HG03159 (cell line): ENCODE measurements around the gene ESYT2.

ENCODE experiments used
- ATAC-seq: cut with Tn5 transposase; IDR thresholded peaks from one replicate; pipeline ENCODE4 v1.9.1; 2021; ENCODE audit warnings: mild to moderate bottlenecking, moderate library complexity; ENCODE audit not compliant: unreplicated experiment

ESYT2 gene

DNA sequence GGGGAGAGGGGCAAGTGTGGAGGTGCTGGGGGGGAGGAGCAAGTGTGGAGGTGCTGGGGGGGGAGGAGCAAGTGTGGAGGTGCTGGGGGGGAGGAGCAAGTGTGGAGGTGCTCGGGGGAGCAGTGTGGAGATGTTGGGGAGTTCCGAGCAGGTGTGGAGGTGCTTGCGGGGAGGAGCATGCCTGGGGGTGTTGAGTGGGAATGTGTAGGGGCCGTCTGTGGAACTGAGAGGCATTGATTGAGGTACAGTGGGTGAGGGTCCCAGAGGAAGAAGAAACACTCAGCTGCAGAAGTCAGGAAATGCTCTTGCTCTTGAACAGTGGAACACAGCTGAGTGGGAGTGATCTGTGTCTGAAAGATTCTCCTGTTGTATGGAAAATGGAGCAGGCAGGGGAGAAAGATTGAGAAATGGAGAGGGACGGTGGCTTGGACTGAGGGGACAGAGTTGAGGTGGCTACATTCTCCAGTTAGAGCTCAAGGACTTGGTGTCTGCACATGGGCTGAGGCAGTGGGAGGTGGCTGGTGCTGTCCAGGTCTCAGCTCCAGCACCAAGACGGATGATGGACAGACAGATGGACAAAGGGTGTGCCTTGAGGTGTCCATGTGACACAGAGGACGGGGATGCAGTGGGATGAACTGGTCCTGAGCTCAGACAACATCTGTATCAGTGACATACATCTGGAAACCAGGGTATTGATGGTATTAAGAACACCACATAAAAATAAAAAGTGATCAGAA is 99.5 kb downstream of the ESYT2 start:
- ATAC-seq: no peak

DNA sequence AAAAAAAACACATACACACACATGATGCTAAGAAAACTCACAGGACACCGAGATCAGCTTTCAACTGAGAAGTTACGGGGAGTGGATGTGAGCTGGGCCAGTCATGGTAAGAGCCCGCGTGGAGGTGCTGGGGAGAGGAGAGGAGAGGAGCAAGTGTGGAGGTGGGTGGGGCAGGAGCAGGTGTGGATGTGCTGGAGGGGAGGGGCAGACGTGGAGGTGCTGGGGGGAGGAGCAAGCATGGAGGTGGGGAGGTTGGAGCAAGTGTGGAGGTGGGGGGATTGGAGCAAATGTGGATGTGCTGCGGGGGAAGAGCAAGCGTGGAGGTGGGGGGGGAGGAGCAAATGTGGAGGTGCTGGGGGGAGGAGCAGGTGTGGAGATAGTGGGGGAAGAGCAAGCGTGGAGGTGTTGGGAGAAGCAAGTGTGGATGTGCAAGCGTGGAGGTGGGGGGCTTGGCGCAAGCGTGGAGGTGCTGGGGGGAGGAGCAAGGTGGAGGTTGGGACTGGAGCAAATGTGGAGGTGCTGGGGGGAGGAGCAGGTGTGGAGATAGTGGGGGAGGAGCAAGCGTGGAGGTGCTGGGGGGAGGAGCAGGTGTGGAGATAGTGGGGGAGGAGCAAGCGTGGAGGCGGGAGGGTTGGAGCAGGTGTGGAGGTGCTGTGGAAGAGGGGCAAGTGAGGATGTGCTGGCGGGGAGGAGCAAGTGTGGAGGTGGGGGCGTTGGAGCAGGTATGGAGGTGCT is 100.2 kb downstream of the ESYT2 start:
- ATAC-seq: no peak

DNA sequence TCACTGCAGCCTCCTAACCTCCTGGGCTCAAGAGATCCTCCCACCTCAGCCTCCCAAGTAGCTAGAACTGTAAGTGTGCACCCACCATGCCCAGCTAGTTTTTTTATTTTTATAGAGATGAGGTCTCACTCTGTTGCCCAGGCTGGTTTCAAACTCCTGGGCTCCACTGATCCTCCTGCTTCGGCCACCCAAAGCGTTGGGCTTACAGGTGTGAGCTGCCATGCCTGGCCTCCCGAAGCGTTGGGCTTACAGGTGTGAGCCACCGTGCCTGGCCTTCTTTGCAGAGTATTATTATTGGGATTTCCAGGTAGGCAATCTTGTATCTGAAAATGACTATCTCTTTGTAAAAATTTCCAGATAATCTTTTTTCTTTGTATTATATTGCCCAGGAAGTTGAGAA is 101.6 kb downstream of the ESYT2 start:
- ATAC-seq: no peak

DNA sequence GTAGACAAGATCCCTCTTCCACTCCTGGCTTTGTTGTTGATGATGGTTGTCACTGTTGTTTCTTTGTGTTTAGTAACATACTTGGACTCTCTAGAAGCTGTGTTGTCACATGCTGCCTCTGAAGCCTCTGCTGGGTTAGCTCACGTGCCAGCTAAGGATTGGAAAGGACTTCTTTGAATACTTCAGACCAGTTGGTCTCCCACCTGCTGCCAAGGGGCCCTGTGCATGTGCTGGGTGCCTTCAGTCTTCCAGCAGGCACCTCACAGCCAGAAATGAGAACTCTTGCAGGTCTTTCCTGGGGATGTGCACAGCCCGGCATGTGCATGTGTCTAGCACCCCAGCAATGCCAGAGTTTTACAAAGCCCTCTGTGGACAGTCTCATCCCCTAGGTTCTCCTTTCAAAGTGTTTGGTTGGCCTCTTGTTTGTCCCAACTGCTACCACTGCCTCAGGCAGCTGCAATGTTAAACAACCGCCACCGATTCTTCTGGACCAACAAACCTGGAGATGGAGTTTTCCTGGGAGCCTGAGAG is 103.0 kb downstream of the ESYT2 start:
- ATAC-seq: no peak

DNA sequence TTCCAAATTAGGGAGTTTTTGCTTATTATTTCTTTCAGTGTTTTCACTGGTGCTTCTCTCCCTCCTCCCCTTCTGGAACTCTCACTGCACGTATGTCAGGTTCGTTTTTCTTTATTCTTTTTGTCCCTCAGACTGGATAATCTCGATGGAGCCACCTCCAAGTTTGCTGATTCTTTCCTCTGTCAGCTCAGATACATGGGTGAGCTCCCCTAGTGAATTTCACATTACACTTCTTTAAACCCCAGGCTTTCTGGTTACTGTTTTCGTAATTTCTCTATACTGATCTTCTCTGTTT is 103.9 kb downstream of the ESYT2 start:
- no peak for ATAC-seq

DNA sequence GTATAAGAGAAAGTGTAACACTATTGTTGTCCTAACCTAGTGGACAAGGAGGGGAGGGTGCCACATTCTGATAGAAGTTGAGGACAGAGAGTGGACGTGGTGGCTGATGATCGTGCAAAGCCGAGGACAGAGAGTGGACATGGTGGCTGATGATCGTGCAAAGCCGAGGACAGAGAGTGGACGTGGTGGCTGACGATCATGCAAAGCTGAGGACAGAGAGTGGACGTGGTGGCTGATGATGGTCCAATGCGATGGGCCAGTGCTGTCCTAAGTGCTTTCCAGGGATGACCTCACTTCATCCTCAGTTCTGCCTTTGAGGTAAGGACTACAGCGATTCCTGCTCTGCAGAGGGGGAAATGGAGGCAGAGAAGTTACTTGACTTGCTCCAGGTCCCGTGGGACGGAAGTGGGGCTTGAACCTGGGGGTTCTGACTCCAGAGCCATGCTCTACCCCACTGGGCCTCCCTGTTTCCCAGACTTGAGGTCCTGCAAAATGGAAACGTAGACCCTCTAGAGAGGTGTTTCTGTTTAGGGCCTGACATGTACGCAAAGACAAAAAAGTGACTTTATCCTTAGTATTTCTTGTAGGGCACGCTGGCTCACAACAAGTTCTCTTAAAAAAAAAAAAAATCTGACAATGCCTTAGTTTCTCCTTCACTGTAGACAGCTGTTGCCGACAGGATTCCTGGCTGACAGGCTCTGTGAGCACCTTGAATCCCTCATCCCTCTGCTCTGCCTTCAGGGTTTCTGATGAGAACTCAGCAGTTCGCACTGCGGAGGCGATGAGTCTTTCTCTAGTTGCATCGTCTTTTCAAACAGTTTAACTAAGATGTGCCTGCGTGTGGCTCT is 104.4 kb downstream of the ESYT2 start:
- ATAC-seq: no peak

DNA sequence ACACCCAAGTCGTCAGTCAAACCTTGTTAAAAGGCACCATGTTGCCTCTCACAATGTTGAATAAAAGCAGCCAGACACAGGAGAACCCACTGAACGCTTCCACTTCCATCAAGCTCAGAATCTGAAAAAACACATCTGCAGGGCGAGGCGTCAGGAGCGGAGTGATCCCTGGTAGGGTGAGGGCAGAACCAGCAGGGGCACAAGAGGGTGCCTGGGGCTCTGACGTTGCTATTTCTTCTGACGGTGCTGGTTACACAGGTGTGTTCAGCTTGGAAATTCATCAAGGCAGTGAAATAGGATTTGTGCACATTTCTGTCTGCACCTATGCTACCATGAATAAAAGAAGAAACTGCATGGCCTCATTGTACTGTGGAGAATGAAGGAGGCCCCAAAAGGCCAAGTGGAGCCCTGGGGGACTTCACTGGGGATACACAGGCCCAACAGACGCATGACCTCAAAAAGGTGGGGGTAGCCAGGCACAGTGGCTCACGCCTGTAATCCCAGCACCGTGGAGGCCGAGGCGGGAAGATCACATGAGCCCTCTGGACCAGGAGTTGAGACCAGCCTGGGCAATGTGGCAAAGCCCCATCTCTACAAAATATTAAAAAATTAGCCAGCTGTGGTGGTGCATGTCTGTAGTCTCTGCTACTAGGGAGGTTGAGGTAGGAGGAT is 105.5 kb downstream of the ESYT2 start:
- no peak for ATAC-seq

DNA sequence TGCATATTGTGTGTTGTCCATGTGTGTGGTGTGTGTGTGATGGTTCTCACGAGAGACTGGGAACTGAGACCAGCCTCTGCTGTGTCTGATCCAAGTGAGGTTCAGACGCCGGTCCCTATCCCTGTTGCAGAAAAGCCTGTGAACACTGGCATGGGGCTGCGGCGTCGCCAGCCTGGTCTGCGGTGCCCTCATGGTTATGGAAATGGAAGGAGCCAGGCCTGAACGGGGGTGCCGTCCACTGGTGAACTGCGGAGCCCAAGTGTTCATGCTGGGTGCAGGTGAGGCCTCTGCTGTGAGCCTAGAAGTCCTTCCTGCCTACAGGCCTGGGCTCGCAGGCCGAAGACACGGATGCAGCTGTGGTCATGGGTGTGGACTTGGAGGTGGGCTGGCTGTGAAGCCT is 106.0 kb downstream of the ESYT2 start:
- ATAC-seq: no peak

DNA sequence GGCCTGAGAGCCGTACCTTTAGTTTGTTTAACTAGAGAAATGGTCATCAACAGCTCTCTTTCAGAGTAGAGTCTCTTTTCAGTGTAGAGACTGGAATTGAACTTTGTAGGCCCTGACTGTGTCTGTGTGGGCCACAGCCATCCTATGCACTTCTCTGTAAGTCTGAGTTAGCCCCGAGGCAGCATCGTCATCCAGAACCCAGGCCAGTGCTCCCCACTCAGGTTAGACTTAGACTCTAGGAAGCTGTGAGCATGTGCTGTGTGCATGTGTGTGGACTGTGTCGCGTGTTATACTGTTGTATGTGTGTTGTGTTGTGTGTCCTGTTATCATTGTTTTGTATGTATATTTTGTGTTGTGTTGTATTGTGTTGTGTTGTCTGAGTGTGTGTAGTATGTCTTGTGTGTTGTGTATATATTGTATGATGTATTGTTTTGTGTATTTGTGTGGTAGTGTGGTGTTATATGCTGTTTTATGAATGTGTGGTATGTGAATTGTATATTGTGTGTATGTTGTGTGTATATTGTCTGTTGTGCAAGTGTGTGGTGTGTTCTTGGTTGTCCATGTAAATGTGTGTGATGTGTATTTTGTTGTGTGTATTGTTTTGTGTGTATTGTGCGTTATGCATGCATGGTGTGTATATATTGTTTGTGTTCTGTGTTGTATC is 106.6 kb downstream of the ESYT2 start:
- ATAC-seq: no peak

DNA sequence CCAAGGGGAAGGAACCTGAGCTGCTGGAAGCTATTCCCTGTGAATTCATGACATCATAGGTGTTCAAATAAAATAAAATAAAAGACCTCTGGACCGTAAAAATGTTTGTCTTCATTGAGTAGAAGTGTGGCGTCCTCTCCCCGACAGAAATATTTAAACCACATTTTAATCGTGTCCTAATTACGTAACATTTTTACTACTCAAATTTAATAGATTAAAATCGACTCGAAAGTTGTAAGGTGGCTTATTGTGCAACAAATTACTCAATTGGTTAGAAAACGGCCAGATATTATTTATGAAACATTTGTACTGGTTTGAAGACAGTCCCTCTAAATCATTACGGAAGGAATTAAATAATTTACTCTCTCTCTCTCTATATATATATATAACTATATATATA is 109.2 kb downstream of the ESYT2 start:
- ATAC-seq: no peak

DNA sequence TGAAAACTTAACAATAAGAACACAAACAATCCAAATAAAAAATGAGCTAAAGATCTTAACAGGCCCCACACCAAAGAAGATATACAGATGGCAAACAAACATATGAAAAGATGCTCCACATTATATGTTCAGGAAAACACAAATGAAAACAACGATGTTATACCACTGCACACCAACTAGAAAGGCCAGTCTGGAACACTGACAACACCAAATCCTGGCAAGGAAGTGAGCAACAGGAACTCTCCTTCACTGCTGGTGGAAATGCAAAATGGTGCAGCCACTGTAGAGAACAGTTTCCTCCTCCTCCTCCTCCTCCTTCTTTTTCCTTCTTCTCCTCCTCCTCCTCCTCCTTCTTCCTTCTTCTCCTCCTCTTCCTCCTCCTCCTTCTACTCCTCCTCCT is 112.5 kb downstream of the ESYT2 start:
- no peak for ATAC-seq

DNA sequence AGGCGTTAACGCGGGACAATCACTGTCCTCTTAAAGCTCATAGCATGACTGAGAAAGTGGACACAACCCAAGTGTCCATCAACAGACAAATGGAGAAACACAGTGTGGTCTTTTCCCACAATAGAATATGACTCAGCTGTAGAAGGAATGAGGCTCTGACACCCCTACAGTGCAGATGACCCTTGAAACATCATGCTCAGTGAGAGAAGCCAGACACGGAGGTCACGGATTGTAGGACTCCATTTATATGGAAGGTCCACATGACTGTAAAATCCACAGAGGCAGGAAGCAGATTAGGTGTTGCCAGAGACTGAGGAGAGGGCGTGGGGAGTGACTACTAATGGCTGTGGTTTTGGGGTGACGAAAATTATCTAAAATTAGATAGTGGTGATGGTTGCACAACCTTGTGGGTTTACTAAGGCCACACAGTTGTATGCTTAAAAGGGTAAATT is 118.6 kb downstream of the ESYT2 start:
- no peak for ATAC-seq

DNA sequence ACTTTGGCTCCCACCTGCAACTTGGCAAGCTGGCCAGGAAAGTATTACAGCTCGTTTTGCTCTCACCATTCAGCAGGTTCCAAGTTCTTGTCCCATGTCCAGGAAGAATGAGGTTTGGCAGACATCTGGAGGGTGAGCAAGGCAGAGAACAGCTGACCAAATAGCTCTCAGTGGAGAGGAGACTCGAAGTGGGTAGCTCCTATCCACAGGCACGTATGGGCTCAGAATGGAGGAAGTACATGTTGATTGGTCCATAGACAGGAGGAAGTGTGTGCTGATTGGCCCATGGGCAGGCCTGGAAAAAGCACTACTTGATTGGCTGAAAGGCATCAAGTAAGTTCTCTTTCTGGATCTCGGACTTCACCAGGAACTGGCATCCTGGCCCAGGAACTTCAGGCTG is 121.7 kb downstream of the ESYT2 start:
- ATAC-seq: no peak

DNA sequence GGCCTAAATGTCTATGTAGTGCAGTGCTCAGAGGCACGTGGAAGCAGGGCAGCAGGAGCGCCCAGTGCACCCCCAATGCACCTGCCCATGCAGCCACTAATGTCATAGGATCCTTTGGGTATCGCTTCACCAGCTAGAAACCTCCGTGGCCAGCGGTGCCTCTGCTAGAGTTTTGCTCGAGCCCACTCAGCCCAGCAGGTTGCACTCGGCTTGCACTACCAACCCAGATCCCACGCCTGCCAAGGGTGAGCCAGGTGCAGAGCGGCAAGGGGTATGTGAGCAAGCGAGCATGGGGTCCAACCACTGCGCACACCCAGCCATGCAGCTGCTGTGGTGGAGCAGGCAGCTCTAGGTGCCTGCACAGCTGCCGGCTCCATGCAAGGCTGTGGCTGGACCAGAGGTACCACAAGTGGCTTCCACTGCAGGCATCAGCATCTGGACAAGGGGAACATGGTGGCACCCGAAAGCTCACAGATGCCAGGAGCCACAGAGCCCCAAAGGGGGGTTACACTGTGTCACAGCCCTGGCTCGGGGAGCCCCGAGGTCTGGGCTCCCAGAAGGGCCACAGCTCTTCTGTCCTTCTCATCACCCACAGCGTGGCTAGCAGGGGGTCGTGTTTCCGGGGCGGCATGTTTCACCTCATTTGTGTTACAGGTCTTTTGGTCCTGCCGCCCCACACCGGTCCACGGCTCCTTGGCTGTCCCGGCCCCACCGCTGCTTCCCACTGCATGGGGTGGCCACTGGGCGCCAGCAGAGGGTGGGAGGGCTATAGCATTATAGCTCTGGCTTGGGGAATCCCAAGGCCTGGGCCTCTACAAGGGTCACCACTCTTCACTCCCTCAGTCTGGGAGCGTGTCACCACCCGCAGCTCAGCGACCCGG is 122.4 kb downstream of the ESYT2 start:
- no peak for ATAC-seq

DNA sequence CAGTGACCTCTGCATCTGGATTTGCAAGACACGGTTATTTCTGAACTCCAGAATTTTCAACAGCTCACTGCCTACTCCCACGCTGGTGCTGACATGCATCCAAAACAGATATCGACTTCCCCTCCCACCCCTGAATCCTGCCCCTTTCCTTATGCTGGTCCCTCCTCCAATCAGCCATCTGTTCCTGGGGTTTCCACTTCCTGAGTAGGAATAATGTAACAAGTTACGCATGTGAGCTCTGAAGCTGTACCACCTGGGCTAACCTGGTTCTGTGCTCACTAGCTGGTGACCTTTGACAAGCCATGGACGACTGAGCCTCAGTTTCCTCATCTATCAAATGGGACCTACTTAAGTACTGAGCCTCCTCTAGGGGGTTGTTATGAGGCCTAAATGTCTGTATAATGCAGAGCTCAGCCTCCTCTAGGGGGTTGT is 123.0 kb downstream of the ESYT2 start:
- ATAC-seq: no peak

DNA sequence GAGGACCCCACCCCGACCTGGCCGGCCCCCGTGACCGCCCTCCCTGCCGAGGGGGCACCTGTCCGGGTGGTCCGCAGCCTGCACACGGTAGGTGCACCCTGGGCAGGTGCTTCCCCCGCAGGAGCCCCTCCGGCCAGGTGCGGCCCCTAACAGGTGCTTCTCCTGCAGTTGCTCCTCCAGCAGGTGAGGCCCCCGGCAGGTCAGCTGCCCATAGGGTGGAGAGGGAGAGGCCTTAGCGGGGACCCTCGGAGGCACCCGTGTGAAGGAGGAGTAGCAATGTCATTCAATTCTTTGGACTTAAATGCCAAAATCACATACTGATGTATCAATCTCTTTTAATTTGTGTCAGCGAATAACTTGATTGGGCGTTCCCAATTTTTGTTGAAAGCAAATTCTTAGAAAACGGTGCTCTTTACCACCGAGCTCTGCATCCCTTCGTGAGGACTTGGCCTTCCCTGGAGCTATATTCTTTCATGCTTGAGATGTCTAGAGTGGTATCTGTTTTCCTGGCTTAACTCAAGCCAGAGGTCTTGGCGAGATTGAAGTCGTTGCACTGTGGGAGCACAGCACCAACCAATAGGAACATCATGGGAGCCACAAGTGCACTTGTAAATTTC is 124.0 kb downstream of the ESYT2 start:
- peak; percentile 17 for ATAC-seq

DNA sequence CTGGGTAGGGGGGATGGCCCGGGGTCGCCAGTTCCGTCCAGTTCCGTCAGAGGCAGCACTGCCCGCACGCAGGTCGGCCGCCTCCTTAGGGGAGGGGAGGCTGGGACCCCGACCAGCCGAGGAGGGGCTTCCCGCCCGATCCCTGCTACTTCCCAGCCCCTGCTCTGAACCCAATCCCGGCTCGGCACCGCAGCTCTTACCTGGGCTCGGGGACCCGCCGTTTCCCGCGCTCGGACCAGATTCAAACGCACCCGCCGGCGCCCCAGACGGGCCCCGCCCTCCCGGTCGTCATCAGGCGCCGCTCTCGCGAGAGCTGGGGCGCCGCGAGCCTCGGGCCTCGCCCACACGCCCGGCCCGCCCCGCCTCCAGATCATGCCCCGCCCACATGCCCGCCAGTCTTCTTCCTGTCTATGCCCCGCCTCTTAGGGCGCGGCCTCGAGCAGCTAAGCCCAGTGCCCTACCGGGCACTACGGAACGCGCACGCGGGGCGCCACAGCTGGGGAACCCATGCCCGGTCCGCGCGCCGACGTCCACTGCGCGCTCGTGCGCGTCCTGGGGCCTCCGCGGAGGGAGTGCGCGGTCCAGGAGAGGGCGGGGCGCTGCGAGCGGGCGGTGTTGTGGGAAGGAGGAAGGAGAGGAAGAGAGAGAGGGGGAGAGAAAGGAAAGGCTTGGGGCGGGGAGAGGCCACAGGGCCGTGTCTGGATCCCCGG is 124.6 kb downstream of the ESYT2 start, which contains the start of gene NCAPG2:
Gene NCAPG2, minus strand, starts transcription at position 281 of the 710 bp plus-strand sequence. CDS start 2,905 bp downstream, outside the sequence.
- peak; percentile 98 for ATAC-seq
